Stimulated activated CD8-positive, alpha-beta memory T cell treated with anti-CD3 and anti-CD28 coated beads, Interleukin-4, amount 100 ng/mL, for 1 hour (primary cell): ENCODE data around the gene C17orf50.
"Not testable (repeated sequence)": the region's sequence is repeated elsewhere in the genome, so short reads cannot be mapped to it uniquely, and the experiment has no call there.

Experiments
- DNase-seq, 2 donors: peaks; one replicate each; pipeline ENCODE4 v3.0.0-alpha.2; 2020; ENCODE audit warnings: low read depth in 2 of 2, low spot score in 1 of 2

Gene C17orf50

GRCh38 chr17:35751541-35751940, 9.1 kb upstream of the C17orf50 start:
- not testable (repeated sequence) for DNase-seq

GRCh38 chr17:35752471-35752870, 8.2 kb upstream of the C17orf50 start:
- no peak for DNase-seq

GRCh38 chr17:35752945-35753764, 7.5 kb upstream of the C17orf50 start, which contains the start of gene GAS2L2:
TSS of gene GAS2L2 (minus strand) at chr17:35753239. CDS start at chr17:35752850, 389 bp downstream.
- no peak for DNase-seq

GRCh38 chr17:35757243-35757642, 3.4 kb upstream of the C17orf50 start:
- DNase-seq: no peak

- DNase-seq: no peak
These were observed 914 bp downstream of the C17orf50 start for GRCh38 chr17:35761601-35762000.

- DNase-seq: no peak
These were observed 3.1 kb downstream of the C17orf50 start for GRCh38 chr17:35763767-35764122.

- DNase-seq: peak; percentile 68 to 73
These were observed 3.7 kb downstream of the C17orf50 start for GRCh38 chr17:35764123-35764991.

GRCh38 chr17:35765086-35765710, 4.5 kb downstream of the C17orf50 start:
- DNase-seq: no peak

GRCh38 chr17:35765756-35766488, 5.2 kb downstream of the C17orf50 start:
- no peak for DNase-seq

- DNase-seq: no peak
These were observed 5.8 kb downstream of the C17orf50 start for GRCh38 chr17:35766489-35766877.

- DNase-seq: no peak
These were observed 6.3 kb downstream of the C17orf50 start for GRCh38 chr17:35766903-35767510.

GRCh38 chr17:35768797-35769196, 8.1 kb downstream of the C17orf50 start:
- DNase-seq: no peak

GRCh38 chr17:35769895-35770486, 9.3 kb downstream of the C17orf50 start:
- DNase-seq: no peak

- no peak for DNase-seq
These were observed 12.4 kb downstream of the C17orf50 start for GRCh38 chr17:35773129-35773528.

GRCh38 chr17:35773679-35774425, 13.2 kb downstream of the C17orf50 start:
- no peak for DNase-seq

GRCh38 chr17:35774499-35774898, 13.8 kb downstream of the C17orf50 start:
- no peak for DNase-seq

- DNase-seq: no peak
These were observed 14.4 kb downstream of the C17orf50 start for GRCh38 chr17:35775039-35775438.

- DNase-seq: no peak
These were observed 14.9 kb downstream of the C17orf50 start for GRCh38 chr17:35775583-35775982.

GRCh38 chr17:35778641-35779196, 18.0 kb downstream of the C17orf50 start:
- DNase-seq: no peak
